CD4-positive, alpha-beta T cell (primary cell): Measurements from ENCODE around the gene GJD2. TPM values are rescaled to one million over a fixed set of nuclear protein-coding genes. Genes with fewer than 3 reads are reported as not detected.

ENCODE experiments used
- ATAC-seq: fragments of 200-7000 bp; cut with Tn5 transposase; one replicate; pipeline ENCODE4 v1.10.0; 2022; ENCODE audit warnings: mild to moderate bottlenecking; ENCODE audit not compliant: poor library complexity
- CTCF ChIA-PET: fragments of 350-600 bp; sonication (Branson Sonifier 250); formaldehyde crosslinking; loops from one replicate; lab custom pipeline; 2021; ENCODE audit warnings: antibody characterized with exemption, inconsistent platforms; lab: Charles Lee
- POLR2A ChIA-PET: fragments of 350-600 bp; sonication (Branson Sonifier 250); formaldehyde crosslinking; loops from one replicate; lab custom pipeline; 2021; ENCODE audit warnings: antibody characterized with exemption, inconsistent platforms; lab: Charles Lee
- DNase-seq, 14 experiments: peaks; one replicate each; pipeline ENCODE4 v3.0.0-alpha.2; 2013 to 2020; ENCODE audit warnings: mixed read lengths in 2 of 14
- H3K27ac ChIP-seq, 2 donors: one replicate each; pipeline versions ENCODE4 v1.5.1 to v1.7.0; 2013; ENCODE audit warnings: low read length in 2 of 2, low read depth in 1 of 2, mild to moderate bottlenecking in 1 of 2
- H3K27me3 ChIP-seq, 2 experiments: 1 replicate in 1 of 2; 2 replicates in 1 of 2; pipeline versions ENCODE4 v1.6.1 to v1.7.0; 2013; ENCODE audit warnings: low read length in 2 of 2, control low read depth in 1 of 2, mild to moderate bottlenecking in 1 of 2, moderate library complexity in 1 of 2; ENCODE audit not compliant: insufficient read depth in 2 of 2, control insufficient read depth in 1 of 2
- H3K36me3 ChIP-seq: one replicate; pipeline ENCODE4 v1.6.1; 2013; ENCODE audit warnings: low read length, control low read depth; ENCODE audit not compliant: insufficient read depth
- H3K4me1 ChIP-seq: one replicate; pipeline ENCODE4 v1.6.1; 2013; ENCODE audit warnings: low read length, control low read depth; ENCODE audit not compliant: insufficient read depth
- H3K4me3 ChIP-seq: one replicate; pipeline ENCODE4 v1.5.1; 2013; ENCODE audit warnings: mild to moderate bottlenecking, low read length, moderate library complexity
- H3K9me3 ChIP-seq, 2 experiments: 1 replicate in 1 of 2; 2 replicates in 1 of 2; pipeline versions ENCODE4 v1.6.1 to v1.7.0; 2013; ENCODE audit warnings: low read length in 2 of 2, mild to moderate bottlenecking in 2 of 2, control low read depth in 1 of 2, moderate library complexity in 1 of 2; ENCODE audit not compliant: control insufficient read depth in 1 of 2, insufficient read depth in 1 of 2
- H3K27ac Mint-ChIP-seq: one replicate; pipeline ENCODE4 v1.8.0; 2020; ENCODE audit warnings: mixed read lengths
- H3K27me3 Mint-ChIP-seq: one replicate; pipeline ENCODE4 v1.8.0; 2021; ENCODE audit warnings: mixed read lengths
- H3K36me3 Mint-ChIP-seq: one replicate; pipeline ENCODE4 v1.8.0; 2021; ENCODE audit warnings: low read depth, mixed read lengths
- H3K4me1 Mint-ChIP-seq: one replicate; pipeline ENCODE4 v1.8.0; 2021; ENCODE audit warnings: low read depth, mixed read lengths
- H3K4me3 Mint-ChIP-seq: one replicate; pipeline ENCODE4 v1.8.0; 2020; ENCODE audit warnings: mild to moderate bottlenecking, mixed read lengths
- H3K9me3 Mint-ChIP-seq: one replicate; pipeline ENCODE4 v1.8.0; 2020; ENCODE audit warnings: mixed read lengths
- CTCF ChIP-seq: fragments of 200-600 bp; IDR thresholded peaks from one replicate; pipeline ENCODE4 v1.8.0; 2022; ENCODE audit warnings: antibody characterized with exemption, mild to moderate bottlenecking
- intact Hi-C, 2 experiments: fragments of 100-400 bp; cut with DNase I in 1 of 2; cut with micrococcal nuclease in 1 of 2; formaldehyde crosslinking; loops; one replicate each; pipeline versions ENCODE4 v1.15.1 to v1.9.0; 2023 to 2025; cut with DNase I, micrococcal nuclease
- total RNA-seq, 174 experiments: library from RNA in 2 of 174; stranded (reverse) in 2 of 174; gene quantifications; one replicate each; pipeline ENCODE4 v1.2.3 and lab custom pipeline; 2021 to 2026

Gene GJD2
- total RNA-seq, 2 experiments from 2014 or later: not detected

GRCh38 chr15:34802371-34802770 is 47.6 kb upstream of the GJD2 start:
- intact Hi-C loops: no loop called here
- no peak overlapping the region for H3K4me3 ChIP-seq
- no peak for DNase-seq
- ChIA-PET CTCF (interaction anchor here (1.0 kb wide), 1 partner anchor 10 kb away, joined by 4 read pairs; no protein-coding TSS in a partner anchor), POLR2A (no interaction called here)
- no peak for TF ChIP-seq CTCF
- Mint-ChIP-seq H3K4me3 (no peak overlapping the region), H3K27me3 (peaks cover 49% of the 10 kb centered on the region), H3K27ac (no peak overlapping the region), H3K36me3 (no peaks in the 10 kb centered on the region), H3K9me3 (peaks cover 5% of the 10 kb centered on the region), H3K4me1 (no peaks in the 10 kb centered on the region)
- H3K9me3 ChIP-seq: peaks cover 0 to 4% of the 10 kb centered on the region in 2 experiments
- no peaks in the 10 kb centered on the region for H3K36me3 ChIP-seq
- H3K27me3 ChIP-seq: peaks cover 12 to 19% of the 10 kb centered on the region in 2 experiments
- H3K4me1 ChIP-seq: no peaks in the 10 kb centered on the region
- no peak overlapping the region for H3K27ac ChIP-seq
- ATAC-seq: no peak

- POLR2A ChIA-PET: no interaction called here
- TF ChIP-seq CTCF: no peak
- H3K9me3 Mint-ChIP-seq: no peaks in the 10 kb centered on the region
Measured at GRCh38 chr15:34799149-34800101, 44.6 kb upstream of the GJD2 start.

GRCh38 chr15:34796847-34797435 is 42.1 kb upstream of the GJD2 start:
- DNase-seq: no peak
- no peak for TF ChIP-seq CTCF
- Histone ChIP-seq H3K27me3 (peaks cover 36 to 39% of the 10 kb centered on the region in 2 experiments), H3K9me3 (no peaks in the 10 kb centered on the region), H3K27ac (no peak overlapping the region), H3K36me3 (no peaks in the 10 kb centered on the region), H3K4me3 (no peak overlapping the region), H3K4me1 (no peaks in the 10 kb centered on the region)
- CTCF ChIA-PET: no interaction called here
- H3K36me3 Mint-ChIP-seq: no peaks in the 10 kb centered on the region
- H3K4me3 Mint-ChIP-seq: no peak overlapping the region
- H3K27me3 Mint-ChIP-seq: peaks cover 68% of the 10 kb centered on the region
- no peak for ATAC-seq
- H3K4me1 Mint-ChIP-seq: no peaks in the 10 kb centered on the region
- POLR2A ChIA-PET: no interaction called here
- intact Hi-C loops: no loop called here
- no peaks in the 10 kb centered on the region for H3K9me3 Mint-ChIP-seq
- H3K27ac Mint-ChIP-seq: no peak overlapping the region

More at GRCh38 chr15:34799149-34800101, 44.6 kb upstream of the GJD2 start:
- peaks cover 27% of the 10 kb centered on the region in 2 experiments for H3K27me3 ChIP-seq
- DNase-seq (no peak), ATAC-seq (no peak)
- no peak overlapping the region for H3K4me3 ChIP-seq
- Mint-ChIP-seq H3K4me1 (no peaks in the 10 kb centered on the region), H3K27me3 (peaks cover 48% of the 10 kb centered on the region), H3K4me3 (no peak overlapping the region), H3K27ac (no peak overlapping the region), H3K36me3 (no peaks in the 10 kb centered on the region)
- CTCF ChIA-PET: no interaction called here
- no peak overlapping the region for H3K27ac ChIP-seq
- no peaks in the 10 kb centered on the region for H3K9me3 ChIP-seq
- H3K4me1 ChIP-seq: no peaks in the 10 kb centered on the region
- intact Hi-C loops: no loop called here
- H3K36me3 ChIP-seq: no peaks in the 10 kb centered on the region
